NK-92 treated with Interleukin-12 subunit alpha and Interleukin-12 subunit beta, amount 100 ng/mL, for 24 hours (cell line): Measurements from ENCODE around the gene RNPC3.

Source experiments
- DNase-seq: peaks from one replicate; lab custom pipeline; 2025; lab: John Stamatoyannopoulos, UW

The RNPC3 gene

GRCh38 chr1:103525607-103526507 is at the start of gene RNPC3:
Gene RNPC3 (plus strand): TSS chr1:103525699. CDS start chr1:103526071, 372 bp downstream.
- DNase-seq = peak; percentile 63

- no peak for DNase-seq
Measured at GRCh38 chr1:103477101-103477500, 48.4 kb upstream of the RNPC3 start.

GRCh38 chr1:103489935-103490334 is 35.6 kb upstream of the RNPC3 start:
- DNase-seq = no peak

GRCh38 chr1:103492003-103492625 is 33.4 kb upstream of the RNPC3 start:
- DNase-seq = no peak

GRCh38 chr1:103496014-103496635 is 29.4 kb upstream of the RNPC3 start:
- no peak for DNase-seq

- no peak for DNase-seq
Measured at GRCh38 chr1:103497404-103497803, 28.1 kb upstream of the RNPC3 start.

GRCh38 chr1:103509250-103509649 is 16.2 kb upstream of the RNPC3 start:
- no peak for DNase-seq

- no peak for DNase-seq
Measured at GRCh38 chr1:103513711-103514110, 11.8 kb upstream of the RNPC3 start.

GRCh38 chr1:103514920-103515503 is 10.5 kb upstream of the RNPC3 start:
- no peak for DNase-seq

GRCh38 chr1:103516283-103516682 is 9.2 kb upstream of the RNPC3 start:
- no peak for DNase-seq

GRCh38 chr1:103516693-103517092 is 8.8 kb upstream of the RNPC3 start:
- DNase-seq = no peak

GRCh38 chr1:103517380-103518047 is 8.0 kb upstream of the RNPC3 start:
- no peak for DNase-seq

GRCh38 chr1:103520822-103521221 is 4.7 kb upstream of the RNPC3 start:
- no peak for DNase-seq

- DNase-seq = no peak
Measured at GRCh38 chr1:103523346-103523745, 2.2 kb upstream of the RNPC3 start.

- DNase-seq = no peak
Measured at GRCh38 chr1:103525114-103525606, 339 bp upstream of the RNPC3 start.

GRCh38 chr1:103527331-103527730 is 1.8 kb downstream of the RNPC3 start:
- no peak for DNase-seq

- DNase-seq = no peak
Measured at GRCh38 chr1:103529746-103530145, 4.2 kb downstream of the RNPC3 start.

- DNase-seq = no peak
Measured at GRCh38 chr1:103538226-103538625, 12.7 kb downstream of the RNPC3 start.

- DNase-seq = no peak
Measured at GRCh38 chr1:103541431-103541830, 15.9 kb downstream of the RNPC3 start.

GRCh38 chr1:103546496-103546895 is 21.0 kb downstream of the RNPC3 start:
- DNase-seq = no peak

GRCh38 chr1:103547840-103548239 is 22.3 kb downstream of the RNPC3 start:
- no peak for DNase-seq

- no peak for DNase-seq
Measured at GRCh38 chr1:103560427-103560826, 34.9 kb downstream of the RNPC3 start.
